ENCODE measurements around the gene CCDC24. TPM values are rescaled to one million over a fixed set of nuclear protein-coding genes. Genes with fewer than 3 reads are reported as not detected.

CCDC24 gene
- total and polyA plus RNA-seq, 2 of the 4 experiments (the other 2 are of a cell fraction), result 1.4 to 4.6 TPM

GRCh38 chr1:44040846-44041245 is 49.4 kb downstream of the CCDC24 start:
- Histone ChIP-seq H3K14ac (replicated peaks; ENCODE audit: low read depth, low read length) (no peak overlapping the region), H3K9ac (ENCODE audit: low read depth, low read length) (no peak overlapping the region), H3K18ac (ENCODE audit: low read depth, low read length) (no peak overlapping the region), H4K20me1 (ENCODE audit: insufficient read depth, low read length) (no peaks in the 10 kb centered on the region), H2AFZ (replicated peaks; ENCODE audit: low read length, poor library complexity) (no peak overlapping the region), H3K27ac (ENCODE audit: insufficient read depth, low read length) (no peak overlapping the region), H2AK9ac (replicated peaks; ENCODE audit: low read depth, low read length, poor library complexity) (no peak overlapping the region), H3K4me2 (ENCODE audit: low read depth, low read length) (no peak overlapping the region), H2BK5ac (ENCODE audit: low read depth, low read length, poor library complexity, severe bottlenecking) (no peak overlapping the region), H3K23ac (ENCODE audit: low read depth, low read length) (no peak overlapping the region), H3K9me3 (ENCODE audit: control insufficient read depth, insufficient read depth, low read length) (no peaks in the 10 kb centered on the region), H2AK5ac (ENCODE audit: low read depth, low read length) (no peak overlapping the region), H4K5ac (ENCODE audit: low read depth, low read length) (no peak overlapping the region), H3K56ac (ENCODE audit: extremely low read depth, insufficient read depth, low read length) (no peak overlapping the region), H2BK120ac (ENCODE audit: low read depth, low read length) (no peak overlapping the region), H3K4me1 (ENCODE audit: control insufficient read depth, insufficient read depth, low read length) (peaks cover 2% of the 10 kb centered on the region; the same call in 1 of the 2 replicates), H2BK15ac (ENCODE audit: low read depth, low read length) (no peak overlapping the region), H3K4ac (ENCODE audit: low read depth, low read length) (no peak overlapping the region), H4K91ac (ENCODE audit: insufficient read depth, low read depth, low read length) (no peak overlapping the region), H3K4me3 (ENCODE audit: insufficient read depth, low read depth, low read length) (no peak overlapping the region), H3K79me1 (ENCODE audit: low read depth in 1 of 2, low read length in 2 of 2) (no peaks in the 10 kb centered on the region), H3K9me1 (ENCODE audit: insufficient read depth, low read length) (peaks cover 10% of the 10 kb centered on the region; the same call in 1 of the 2 replicates), H3K27me3 (ENCODE audit: control insufficient read depth, insufficient read depth, low read length) (no peaks in the 10 kb centered on the region), H3K36me3 (ENCODE audit: control insufficient read depth, insufficient read depth, low read length) (no peaks in the 10 kb centered on the region), H2BK20ac (ENCODE audit: low read depth, low read length) (no peak overlapping the region), H4K8ac (ENCODE audit: low read depth in 2 of 2, low read length in 2 of 2) (no peak overlapping the region)
- intact Hi-C loops (cut with micrococcal nuclease), result no loop called here
- in situ Hi-C loops (cut with MboI; ENCODE audit: low sequenced_read_pairs), result no loop called here
- DNase-seq (no peak), ATAC-seq (ENCODE audit: low read depth) (peak; percentile 16; the same call in 1 of the 2 replicates)
- 0 out of 2 replicates have a peak, but pooled peaks have one; percentile 8 for TF ChIP-seq CEBPB (IDR thresholded peaks at IDR 0.05; ENCODE audit: low read depth, low read length)
- TF ChIP-seq, protein P1, sequence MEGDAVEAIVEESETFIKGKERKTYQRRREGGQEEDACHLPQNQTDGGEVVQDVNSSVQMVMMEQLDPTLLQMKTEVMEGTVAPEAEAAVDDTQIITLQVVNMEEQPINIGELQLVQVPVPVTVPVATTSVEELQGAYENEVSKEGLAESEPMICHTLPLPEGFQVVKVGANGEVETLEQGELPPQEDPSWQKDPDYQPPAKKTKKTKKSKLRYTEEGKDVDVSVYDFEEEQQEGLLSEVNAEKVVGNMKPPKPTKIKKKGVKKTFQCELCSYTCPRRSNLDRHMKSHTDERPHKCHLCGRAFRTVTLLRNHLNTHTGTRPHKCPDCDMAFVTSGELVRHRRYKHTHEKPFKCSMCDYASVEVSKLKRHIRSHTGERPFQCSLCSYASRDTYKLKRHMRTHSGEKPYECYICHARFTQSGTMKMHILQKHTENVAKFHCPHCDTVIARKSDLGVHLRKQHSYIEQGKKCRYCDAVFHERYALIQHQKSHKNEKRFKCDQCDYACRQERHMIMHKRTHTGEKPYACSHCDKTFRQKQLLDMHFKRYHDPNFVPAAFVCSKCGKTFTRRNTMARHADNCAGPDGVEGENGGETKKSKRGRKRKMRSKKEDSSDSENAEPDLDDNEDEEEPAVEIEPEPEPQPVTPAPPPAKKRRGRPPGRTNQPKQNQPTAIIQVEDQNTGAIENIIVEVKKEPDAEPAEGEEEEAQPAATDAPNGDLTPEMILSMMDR (conservative IDR thresholded peaks at IDR 0.05; ENCODE audit: low read depth, low read length), result no peak
- ChIA-PET POLR2A (ENCODE audit: unreplicated experiment) (no interaction called here), CTCF (interaction anchor here (1.0 to 3.8 kb wide), 2 partner anchors 35 to 254 kb away, joined by 3 to 14 read pairs; no protein-coding TSS in a partner anchor)
- WGBS, 2 experiments (ENCODE audit: extremely low coverage in 2 of 2, insufficient read length in 1 of 2), result no CpG with 5 or more reads among the region's 4 CpGs
- dilution Hi-C loops (cut with HindIII; ENCODE audit: low sequenced_read_pairs, unreplicated experiment), result no loop called here
- BruUV-seq (replicated peaks), result no TSS peak
